Measurements from ENCODE around the gene ZFYVE9.
"Not testable (repeated sequence)": the region's sequence is repeated elsewhere in the genome, so short reads cannot be mapped to it uniquely, and the experiment has no call there.

Gene ZFYVE9

DNA sequence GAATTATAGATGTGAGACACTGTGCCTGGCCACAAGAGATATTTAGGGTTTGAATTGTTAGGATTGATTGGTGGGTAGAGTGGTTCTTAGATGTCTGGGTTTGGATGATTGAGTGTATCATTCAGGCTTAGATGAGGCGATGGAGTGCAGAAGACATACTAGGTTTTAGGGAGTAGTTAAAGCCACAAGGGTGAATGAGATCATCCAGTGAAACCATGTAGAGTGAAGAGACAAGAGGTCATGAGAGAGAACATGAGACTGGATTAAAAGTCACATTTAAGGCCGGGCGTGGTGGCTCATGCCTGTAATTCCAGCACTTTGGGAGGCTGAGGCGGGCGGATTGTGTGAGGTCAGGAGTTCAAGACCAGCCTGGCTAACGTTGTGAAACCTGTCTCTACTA lies 37.2 kb downstream of the ZFYVE9 start:
- H3K36me3 ChIP-seq (ENCODE audit: insufficient read depth, low read length): no peaks in the 10 kb centered on the region
- no peaks in the 10 kb centered on the region for H3K27me3 ChIP-seq (ENCODE audit: control insufficient read depth, insufficient read depth, low read length)
- H3K4me2 ChIP-seq (ENCODE audit: low read length): no peak overlapping the region
- no peak overlapping the region for H3K4me3 ChIP-seq (ENCODE audit: low read length)
- H3K4me1 ChIP-seq (ENCODE audit: control insufficient read depth, insufficient read depth, low read length): no peaks in the 10 kb centered on the region
- no peak overlapping the region for H3K9ac ChIP-seq (ENCODE audit: low read depth, low read length)
- no peaks in the 10 kb centered on the region for H3K9me3 ChIP-seq (replicated peaks; ENCODE audit: low read length)

DNA sequence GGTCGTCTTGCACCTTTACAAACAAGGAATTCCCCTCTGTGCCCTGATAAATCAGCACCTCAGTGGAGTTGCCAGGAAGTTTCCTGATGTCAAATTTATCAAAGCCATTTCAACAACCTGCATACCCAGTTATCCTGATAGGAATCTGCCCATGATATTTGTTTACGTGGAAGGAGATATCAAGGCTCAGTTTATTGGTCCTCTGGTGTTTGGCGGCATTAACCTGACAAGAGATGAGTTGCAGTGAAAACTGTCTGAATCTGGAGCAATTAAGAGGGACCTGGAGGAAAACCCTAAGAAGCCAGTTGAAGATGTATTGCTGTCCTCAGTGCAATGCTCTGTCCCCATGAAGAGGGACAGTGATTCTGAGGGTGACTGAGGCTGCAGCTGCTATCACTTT lies 38.3 kb downstream of the ZFYVE9 start:
- H3K4me1 ChIP-seq (ENCODE audit: control insufficient read depth, insufficient read depth, low read length): no peaks in the 10 kb centered on the region

DNA sequence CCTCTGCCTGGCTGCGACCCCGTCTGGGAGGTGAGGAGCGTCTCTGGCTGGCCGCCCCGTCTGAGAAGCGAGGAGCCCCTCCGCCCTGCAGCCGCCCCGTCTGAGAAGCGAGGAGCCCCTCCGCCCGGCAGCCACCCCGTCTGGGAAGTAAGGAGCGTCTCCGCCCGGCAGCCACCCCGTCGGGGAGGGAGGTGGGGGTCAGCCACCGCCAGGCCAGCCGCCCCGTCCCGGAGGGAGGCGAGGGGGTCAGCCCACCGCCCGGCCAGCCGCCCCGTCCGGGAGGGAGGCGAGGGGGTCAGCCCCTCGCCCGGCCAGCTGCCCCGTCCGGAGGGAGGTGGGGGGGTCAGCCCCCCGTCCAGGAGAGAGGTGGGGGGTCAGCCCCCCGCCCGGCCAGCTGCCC lies 39.9 kb downstream of the ZFYVE9 start:
- not testable (repeated sequence) for H3K4me3 ChIP-seq (ENCODE audit: low read length); H3K9me3 ChIP-seq (replicated peaks; ENCODE audit: low read length); H3K36me3 ChIP-seq (ENCODE audit: insufficient read depth, low read length); H3K4me1 ChIP-seq (ENCODE audit: control insufficient read depth, insufficient read depth, low read length); H3K27me3 ChIP-seq (ENCODE audit: control insufficient read depth, insufficient read depth, low read length); H3K9ac ChIP-seq (ENCODE audit: low read depth, low read length); H3K4me2 ChIP-seq (ENCODE audit: low read length)

More for the DNA sequence above, 38.3 kb downstream of the ZFYVE9 start:
- Histone ChIP-seq H3K4me3 (ENCODE audit: low read length) (no peak overlapping the region), H3K9me3 (replicated peaks; ENCODE audit: low read length) (no peaks in the 10 kb centered on the region), H3K27me3 (ENCODE audit: control insufficient read depth, insufficient read depth, low read length) (no peaks in the 10 kb centered on the region), H3K9ac (ENCODE audit: low read depth, low read length) (no peak overlapping the region), H3K4me2 (ENCODE audit: low read length) (no peak overlapping the region), H3K36me3 (ENCODE audit: insufficient read depth, low read length) (no peaks in the 10 kb centered on the region)

DNA sequence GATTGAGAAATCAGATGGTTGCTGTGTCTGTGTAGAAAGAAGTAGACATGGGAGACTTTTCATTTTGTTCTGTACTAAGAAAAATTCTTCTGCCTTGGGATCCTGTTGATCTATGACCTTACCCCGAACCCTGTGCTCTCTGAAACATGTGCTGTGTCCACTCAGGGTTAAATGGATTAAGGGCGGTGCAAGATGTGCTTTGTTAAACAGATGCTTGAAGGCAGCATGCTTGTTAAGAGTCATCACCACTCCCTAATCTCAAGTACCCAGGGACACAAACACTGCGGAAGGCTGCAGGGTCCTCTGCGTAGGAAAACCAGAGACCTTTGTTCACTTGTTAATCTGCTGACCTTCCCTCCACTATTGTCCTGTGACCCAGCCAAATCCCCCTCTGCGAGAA lies 40.4 kb downstream of the ZFYVE9 start:
- H3K9me3 ChIP-seq (replicated peaks; ENCODE audit: low read length); H3K4me3 ChIP-seq (ENCODE audit: low read length): not testable (repeated sequence)

DNA sequence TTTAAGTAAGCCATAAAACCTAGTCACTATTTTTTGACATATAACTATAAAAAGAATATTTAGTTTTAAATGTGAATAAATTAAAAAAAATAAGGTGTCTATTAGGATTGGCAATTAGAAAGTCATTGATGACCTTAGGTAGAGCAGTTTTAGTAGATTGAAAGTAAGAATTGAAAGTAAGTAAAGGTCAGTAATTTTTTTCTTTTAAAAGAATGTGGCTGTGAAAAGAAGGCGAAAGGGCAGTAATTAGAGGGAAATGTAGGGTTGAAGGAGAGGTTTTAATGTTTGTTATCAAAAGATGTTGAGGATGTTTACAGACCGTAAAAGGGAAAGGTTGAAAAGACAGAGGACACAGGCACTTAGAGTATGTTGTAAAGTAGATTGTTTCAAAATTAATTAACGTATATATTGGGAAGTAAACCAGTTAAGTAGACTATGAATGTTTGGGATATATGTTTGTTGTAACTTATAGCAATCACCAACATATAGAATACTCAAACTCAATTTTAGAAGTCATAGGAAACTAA lies 41.0 kb downstream of the ZFYVE9 start:
- H3K9me3 ChIP-seq (replicated peaks; ENCODE audit: low read length): no peaks in the 10 kb centered on the region
- no peaks in the 10 kb centered on the region for H3K4me1 ChIP-seq (ENCODE audit: control insufficient read depth, insufficient read depth, low read length)
- H3K4me2 ChIP-seq (ENCODE audit: low read length): no peak overlapping the region
- H3K27me3 ChIP-seq (ENCODE audit: control insufficient read depth, insufficient read depth, low read length): no peaks in the 10 kb centered on the region
- no peak overlapping the region for H3K9ac ChIP-seq (ENCODE audit: low read depth, low read length)
- H3K36me3 ChIP-seq (ENCODE audit: insufficient read depth, low read length): no peaks in the 10 kb centered on the region
- H3K4me3 ChIP-seq (ENCODE audit: low read length): no peak overlapping the region

More for the DNA sequence above, 40.4 kb downstream of the ZFYVE9 start:
- not testable (repeated sequence) for H3K4me2 ChIP-seq (ENCODE audit: low read length); H3K36me3 ChIP-seq (ENCODE audit: insufficient read depth, low read length); H3K9ac ChIP-seq (ENCODE audit: low read depth, low read length); H3K4me1 ChIP-seq (ENCODE audit: control insufficient read depth, insufficient read depth, low read length); H3K27me3 ChIP-seq (ENCODE audit: control insufficient read depth, insufficient read depth, low read length)

DNA sequence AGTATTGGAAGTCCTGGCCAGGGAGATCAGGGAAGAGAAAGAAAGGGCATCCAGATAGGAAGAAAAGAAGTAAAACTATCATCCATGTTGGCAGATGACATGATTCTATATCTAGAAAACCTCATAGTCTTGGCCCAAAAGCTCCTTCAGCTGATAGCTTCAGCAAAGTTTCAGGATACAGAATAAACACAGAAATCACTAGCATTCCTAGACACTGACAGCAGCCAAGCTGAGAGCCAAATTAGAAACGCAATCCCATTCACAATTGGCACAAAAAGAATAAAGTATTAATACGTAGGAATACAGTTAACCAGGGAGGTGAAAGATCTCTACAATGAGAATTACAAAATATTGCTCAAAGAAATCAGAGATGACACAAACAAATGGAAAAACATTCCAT lies 44.6 kb downstream of the ZFYVE9 start:
- Histone ChIP-seq H3K4me3 (ENCODE audit: low read length) (no peak overlapping the region), H3K9me3 (replicated peaks; ENCODE audit: low read length) (no peaks in the 10 kb centered on the region), H3K36me3 (ENCODE audit: insufficient read depth, low read length) (no peaks in the 10 kb centered on the region), H3K4me1 (ENCODE audit: control insufficient read depth, insufficient read depth, low read length) (no peaks in the 10 kb centered on the region), H3K4me2 (ENCODE audit: low read length) (no peak overlapping the region), H3K27me3 (ENCODE audit: control insufficient read depth, insufficient read depth, low read length) (no peaks in the 10 kb centered on the region), H3K9ac (ENCODE audit: low read depth, low read length) (no peak overlapping the region)

DNA sequence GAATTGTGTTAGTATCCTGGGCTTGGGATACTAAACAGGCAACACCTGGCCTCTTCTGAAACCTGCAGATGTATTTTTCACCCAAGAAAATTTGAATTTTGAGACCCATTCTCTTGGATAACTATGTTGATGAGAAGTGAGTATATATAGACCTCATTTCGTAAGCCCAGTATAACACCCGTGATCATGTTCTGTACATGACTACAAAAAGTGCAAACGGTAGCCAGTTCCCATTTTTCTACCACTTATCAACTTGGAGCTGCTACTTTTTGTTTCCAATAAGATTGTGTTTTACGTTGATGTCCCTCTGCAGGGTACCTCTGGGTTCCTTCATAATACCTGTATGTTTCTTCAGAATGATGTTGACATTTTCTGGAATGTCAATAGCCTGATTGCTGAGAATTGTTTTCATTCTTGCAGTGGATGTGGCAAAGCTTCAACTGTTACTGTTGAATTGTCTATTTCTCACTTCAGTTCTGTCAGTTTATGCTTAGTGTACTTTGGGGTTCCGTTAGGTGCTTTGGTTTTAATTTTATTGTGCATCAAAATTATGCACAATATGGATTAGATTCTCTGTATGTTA lies 48.1 kb downstream of the ZFYVE9 start:
- H3K4me1 ChIP-seq (ENCODE audit: control insufficient read depth, insufficient read depth, low read length): peaks cover 4% of the 10 kb centered on the region
- no peaks in the 10 kb centered on the region for H3K36me3 ChIP-seq (ENCODE audit: insufficient read depth, low read length)
- H3K27me3 ChIP-seq (ENCODE audit: control insufficient read depth, insufficient read depth, low read length): no peaks in the 10 kb centered on the region
- H3K4me2 ChIP-seq (ENCODE audit: low read length): no peak overlapping the region
- no peaks in the 10 kb centered on the region for H3K9me3 ChIP-seq (replicated peaks; ENCODE audit: low read length)
- no peak overlapping the region for H3K9ac ChIP-seq (ENCODE audit: low read depth, low read length)
- no peak overlapping the region for H3K4me3 ChIP-seq (ENCODE audit: low read length)

DNA sequence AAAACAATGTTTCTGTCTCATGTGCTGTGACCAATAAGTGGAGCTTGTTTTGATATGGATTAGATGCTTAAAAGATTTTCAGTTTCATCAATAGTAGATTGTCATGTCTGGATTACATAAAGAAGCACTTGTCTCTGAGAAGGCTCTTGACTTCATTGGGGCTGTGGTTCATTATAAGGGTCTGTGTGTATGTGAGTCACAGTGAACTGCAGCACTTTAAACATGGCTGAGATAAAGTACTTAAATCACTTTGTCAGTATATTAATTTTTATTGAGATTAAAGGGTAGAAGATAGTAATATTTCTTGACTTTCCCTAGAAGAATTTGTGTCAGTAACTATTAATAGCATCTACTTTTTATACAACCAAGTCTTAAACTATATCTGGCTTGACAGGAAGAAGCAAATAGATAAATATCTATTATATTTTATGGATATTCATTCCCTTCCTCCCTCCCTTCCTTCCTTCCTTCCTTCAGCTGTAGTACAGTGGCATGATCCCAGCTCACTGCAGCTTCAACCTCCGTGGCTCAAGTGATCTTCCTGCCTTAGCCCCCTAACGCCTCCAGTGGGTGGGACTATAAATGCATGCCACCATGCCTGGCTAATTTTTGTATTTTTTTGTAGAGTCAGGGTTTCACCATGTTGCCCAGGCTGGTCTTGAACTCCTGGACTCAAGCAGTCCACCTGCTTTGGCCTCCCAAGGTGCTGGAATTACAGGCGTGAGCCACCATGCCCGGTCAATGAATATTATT lies 48.8 kb downstream of the ZFYVE9 start:
- Histone ChIP-seq H3K9me3 (replicated peaks; ENCODE audit: low read length) (no peaks in the 10 kb centered on the region), H3K4me2 (ENCODE audit: low read length) (no peak overlapping the region), H3K27me3 (ENCODE audit: control insufficient read depth, insufficient read depth, low read length) (no peaks in the 10 kb centered on the region), H3K4me3 (ENCODE audit: low read length) (no peak overlapping the region), H3K36me3 (ENCODE audit: insufficient read depth, low read length) (no peaks in the 10 kb centered on the region), H3K4me1 (ENCODE audit: control insufficient read depth, insufficient read depth, low read length) (peaks cover 4% of the 10 kb centered on the region), H3K9ac (ENCODE audit: low read depth, low read length) (no peak overlapping the region)

DNA sequence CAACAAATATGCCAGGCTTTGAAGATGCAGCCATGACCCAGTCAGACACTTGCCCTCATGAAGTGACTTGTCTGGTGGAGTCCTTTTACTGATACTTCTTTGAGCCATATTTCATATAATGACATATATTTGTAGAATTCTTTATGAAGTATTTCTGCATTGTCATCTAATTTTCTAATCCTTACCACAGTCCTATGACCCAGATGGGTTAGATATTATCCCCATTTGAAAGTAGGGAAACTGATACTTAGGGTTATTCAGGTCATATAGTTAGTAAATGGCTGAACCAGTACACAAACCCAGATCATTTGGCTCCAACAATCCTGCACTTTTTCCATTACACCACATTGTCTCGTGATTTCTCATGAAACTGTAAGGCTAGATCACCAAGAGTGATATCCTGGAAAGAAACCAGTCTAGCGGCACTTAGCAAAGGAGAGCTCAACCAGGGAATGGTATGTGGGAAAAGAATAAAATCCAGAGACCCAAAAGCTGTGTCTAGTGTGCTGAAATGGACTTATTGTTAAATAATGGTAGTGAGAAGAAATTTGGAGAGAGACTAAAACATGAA lies 49.6 kb downstream of the ZFYVE9 start:
- H3K36me3 ChIP-seq (ENCODE audit: insufficient read depth, low read length): no peaks in the 10 kb centered on the region
- H3K4me1 ChIP-seq (ENCODE audit: control insufficient read depth, insufficient read depth, low read length): peaks cover 4% of the 10 kb centered on the region
- no peaks in the 10 kb centered on the region for H3K9me3 ChIP-seq (replicated peaks; ENCODE audit: low read length)
- no peak overlapping the region for H3K4me3 ChIP-seq (ENCODE audit: low read length)
- H3K4me2 ChIP-seq (ENCODE audit: low read length): no peak overlapping the region
- H3K9ac ChIP-seq (ENCODE audit: low read depth, low read length): no peak overlapping the region
- no peaks in the 10 kb centered on the region for H3K27me3 ChIP-seq (ENCODE audit: control insufficient read depth, insufficient read depth, low read length)

DNA sequence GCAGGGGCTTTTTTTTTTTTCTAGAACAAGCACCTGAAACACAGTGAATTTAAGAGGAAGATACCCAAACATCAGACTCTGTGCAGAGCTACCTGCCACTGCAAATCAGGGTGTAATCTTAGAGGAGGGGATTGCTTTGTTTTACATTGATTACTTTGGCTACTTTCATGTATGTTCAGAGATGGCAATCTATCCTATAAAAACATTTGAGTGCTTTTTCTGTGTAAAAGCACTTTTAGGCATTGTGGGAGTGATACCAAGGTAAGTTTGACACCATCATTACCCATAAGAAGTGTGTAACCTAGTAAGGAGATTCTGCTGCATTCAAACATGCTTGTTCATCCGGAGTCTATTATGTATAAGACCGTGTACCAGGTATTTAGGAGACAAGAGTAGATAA lies 50.1 kb downstream of the ZFYVE9 start:
- Histone ChIP-seq H3K9me3 (replicated peaks; ENCODE audit: low read length) (no peaks in the 10 kb centered on the region), H3K4me3 (ENCODE audit: low read length) (no peak overlapping the region), H3K36me3 (ENCODE audit: insufficient read depth, low read length) (no peaks in the 10 kb centered on the region), H3K4me1 (ENCODE audit: control insufficient read depth, insufficient read depth, low read length) (peaks cover 4% of the 10 kb centered on the region), H3K9ac (ENCODE audit: low read depth, low read length) (no peak overlapping the region), H3K4me2 (ENCODE audit: low read length) (no peak overlapping the region), H3K27me3 (ENCODE audit: control insufficient read depth, insufficient read depth, low read length) (no peaks in the 10 kb centered on the region)

DNA sequence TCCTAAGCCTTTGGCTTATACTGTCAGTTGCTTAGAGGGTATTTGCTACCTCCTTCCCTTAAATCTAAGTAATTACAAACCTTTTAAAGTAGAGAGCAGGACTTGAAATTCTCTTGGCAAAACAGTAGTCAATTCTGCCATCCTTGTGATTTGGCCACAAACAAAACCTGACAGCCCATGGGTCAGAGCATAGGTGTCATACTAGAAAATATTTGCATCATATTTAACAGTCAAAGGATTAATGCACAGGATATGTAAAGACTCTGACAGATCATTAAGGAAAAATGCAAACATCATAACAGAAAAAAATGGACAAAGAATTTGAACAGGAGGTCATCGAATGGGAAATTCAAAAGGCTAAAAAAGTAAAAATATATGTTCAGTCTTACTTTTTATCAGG lies 50.5 kb downstream of the ZFYVE9 start:
- Histone ChIP-seq H3K27me3 (ENCODE audit: control insufficient read depth, insufficient read depth, low read length) (no peaks in the 10 kb centered on the region), H3K4me2 (ENCODE audit: low read length) (no peak overlapping the region), H3K9ac (ENCODE audit: low read depth, low read length) (no peak overlapping the region), H3K36me3 (ENCODE audit: insufficient read depth, low read length) (no peaks in the 10 kb centered on the region), H3K9me3 (replicated peaks; ENCODE audit: low read length) (no peaks in the 10 kb centered on the region), H3K4me1 (ENCODE audit: control insufficient read depth, insufficient read depth, low read length) (peaks cover 4% of the 10 kb centered on the region), H3K4me3 (ENCODE audit: low read length) (no peak overlapping the region)

DNA sequence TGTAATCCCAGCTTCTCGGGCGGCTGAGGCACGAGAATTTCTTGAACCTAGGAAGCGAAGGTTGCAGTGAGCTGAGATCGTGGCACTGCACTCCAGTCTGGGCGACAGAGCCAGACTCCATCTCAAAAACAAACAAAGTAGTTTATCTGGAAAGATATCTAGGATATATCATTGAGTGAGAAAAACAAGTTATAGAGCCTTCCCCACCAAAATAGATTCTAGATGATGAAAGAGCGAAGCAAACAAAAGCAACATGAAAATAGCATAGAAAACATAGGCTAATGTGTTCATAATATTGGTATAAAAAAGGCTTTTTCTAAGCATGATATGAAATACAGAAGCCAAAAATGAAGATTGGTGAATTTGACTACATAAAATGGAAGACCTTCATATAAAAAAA lies 52.1 kb downstream of the ZFYVE9 start:
- no peak overlapping the region for H3K9ac ChIP-seq (ENCODE audit: low read depth, low read length)
- no peaks in the 10 kb centered on the region for H3K9me3 ChIP-seq (replicated peaks; ENCODE audit: low read length)
- H3K4me3 ChIP-seq (ENCODE audit: low read length): no peak overlapping the region
- H3K27me3 ChIP-seq (ENCODE audit: control insufficient read depth, insufficient read depth, low read length): no peaks in the 10 kb centered on the region
- H3K4me2 ChIP-seq (ENCODE audit: low read length): no peak overlapping the region
- H3K36me3 ChIP-seq (ENCODE audit: insufficient read depth, low read length): no peaks in the 10 kb centered on the region
- peaks cover 4% of the 10 kb centered on the region for H3K4me1 ChIP-seq (ENCODE audit: control insufficient read depth, insufficient read depth, low read length)
